Activated CD8-positive, alpha-beta memory T cell treated with anti-CD3 and anti-CD28 coated beads, Interleukin-2, amount 50 U/mL, for 1 hour (primary cell): Measurements from ENCODE around the gene OR8B4.
"Not testable (repeated sequence)": the region's sequence is repeated elsewhere in the genome, so short reads cannot be mapped to it uniquely, and the experiment has no call there.

Experiments
- DNase-seq: peaks from one replicate; pipeline ENCODE4 v3.0.0-alpha.2; 2020; ENCODE audit errors: extremely low read depth

The OR8B4 gene

DNA sequence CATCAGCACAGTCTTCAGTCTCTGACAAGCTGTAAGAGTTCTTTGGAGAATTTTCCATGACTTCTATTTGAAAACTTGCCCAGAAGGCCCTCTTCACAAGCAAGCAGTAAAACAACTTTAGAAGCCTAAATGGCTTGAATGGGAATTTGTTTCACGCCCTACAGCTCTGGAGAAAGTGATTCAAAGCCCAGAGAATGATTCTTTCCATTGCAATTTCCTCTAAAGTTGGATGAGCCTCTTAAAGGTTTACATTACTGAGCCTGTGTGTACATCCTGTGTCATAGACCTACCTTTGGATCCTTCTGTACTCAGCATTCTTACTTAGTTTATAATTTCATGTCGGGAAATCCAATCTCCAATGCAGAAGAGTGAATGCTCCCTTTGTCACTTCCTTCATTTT, 19.1 kb downstream of the OR8B4 start:
- no peak for DNase-seq

DNA sequence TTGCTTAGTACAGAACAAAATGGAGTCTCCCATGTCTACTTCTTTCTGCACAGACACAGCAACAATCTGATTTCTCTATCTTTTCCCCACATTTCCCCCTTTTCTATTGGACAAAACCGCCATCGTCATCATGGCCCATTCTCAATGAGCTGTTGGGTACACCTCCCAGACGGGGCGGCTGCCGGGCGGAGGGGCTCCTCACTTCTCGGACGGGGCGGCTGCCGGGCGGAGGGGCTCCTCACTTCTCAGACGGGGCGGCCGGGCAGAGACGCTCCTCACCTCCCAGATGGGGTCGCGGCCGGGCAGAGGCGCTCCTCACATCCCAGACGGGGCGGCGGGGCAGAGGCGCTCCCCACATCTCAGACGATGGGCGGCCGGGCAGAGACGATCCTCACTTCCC, 21.5 kb downstream of the OR8B4 start:
- DNase-seq = not testable (repeated sequence)

DNA sequence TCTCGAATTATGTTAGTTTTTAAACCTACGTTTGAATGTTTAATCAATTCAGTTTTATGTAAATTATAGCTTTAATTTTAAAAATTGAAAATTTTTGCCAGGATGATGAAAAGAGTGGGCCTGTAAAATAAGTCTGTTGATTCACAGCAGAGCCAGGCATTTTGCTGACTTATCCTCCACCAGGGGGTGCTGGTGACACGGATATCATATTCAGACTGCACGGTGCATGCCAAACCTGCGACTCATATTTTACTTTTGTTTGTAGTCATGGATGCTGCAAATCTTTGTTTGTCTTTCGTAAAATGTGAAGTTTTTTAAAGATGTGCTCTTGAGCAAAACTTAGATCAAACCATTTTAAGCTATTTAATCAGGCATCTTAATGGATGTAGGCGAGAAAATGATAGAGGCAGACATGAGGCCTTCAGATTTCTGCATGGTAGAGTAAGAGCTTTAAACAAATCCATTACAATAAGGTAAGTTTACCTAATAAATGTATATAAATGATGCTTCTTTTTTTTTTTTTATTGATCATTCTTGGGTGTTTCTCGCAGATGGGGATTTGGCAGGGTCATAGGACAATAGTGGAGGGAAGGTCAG, 22.2 kb downstream of the OR8B4 start:
- no peak for DNase-seq

DNA sequence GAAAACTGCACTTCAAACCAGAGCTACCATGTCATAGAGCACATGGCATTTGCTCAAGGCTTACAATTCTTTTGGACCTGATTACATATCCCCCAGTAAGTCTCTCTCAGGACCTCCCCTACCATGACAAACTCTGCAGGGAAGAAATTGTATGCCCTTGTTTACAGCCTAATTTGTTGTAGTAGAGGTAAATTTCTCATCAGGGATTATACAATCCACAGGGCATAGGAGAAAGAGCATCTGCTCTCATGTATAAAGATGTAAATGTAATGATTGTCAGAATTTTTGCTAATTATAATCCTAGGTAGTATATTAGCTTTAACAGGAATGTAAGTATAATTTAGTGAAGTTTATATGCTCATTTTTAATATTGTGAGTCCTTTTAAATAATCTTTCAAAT, 25.7 kb downstream of the OR8B4 start, which contains the start of gene OR8B3:
Gene OR8B3, minus strand, starts transcription at position 101 of the 400 bp plus-strand sequence. CDS start 1,673 bp downstream, outside the sequence.
- no peak for DNase-seq

DNA sequence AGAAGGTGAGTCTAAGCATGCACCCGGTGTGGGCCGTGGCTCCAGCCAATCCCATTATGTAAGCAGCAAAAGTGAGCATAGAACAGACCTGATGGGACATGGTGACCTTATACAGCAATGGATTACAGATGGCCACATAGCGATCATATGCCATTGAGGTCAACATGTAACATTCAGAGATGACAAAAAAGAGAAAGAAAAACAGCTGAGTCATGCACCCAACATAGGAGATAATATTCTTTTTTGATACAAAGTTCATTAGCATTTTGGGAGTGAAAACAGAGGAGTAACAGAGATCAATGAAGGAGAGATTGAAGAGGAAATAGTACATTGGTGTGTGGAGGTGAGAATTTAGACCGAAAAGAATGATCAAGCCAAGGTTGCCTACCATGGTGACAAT, 27.8 kb downstream of the OR8B4 start:
- DNase-seq = not testable (repeated sequence)

DNA sequence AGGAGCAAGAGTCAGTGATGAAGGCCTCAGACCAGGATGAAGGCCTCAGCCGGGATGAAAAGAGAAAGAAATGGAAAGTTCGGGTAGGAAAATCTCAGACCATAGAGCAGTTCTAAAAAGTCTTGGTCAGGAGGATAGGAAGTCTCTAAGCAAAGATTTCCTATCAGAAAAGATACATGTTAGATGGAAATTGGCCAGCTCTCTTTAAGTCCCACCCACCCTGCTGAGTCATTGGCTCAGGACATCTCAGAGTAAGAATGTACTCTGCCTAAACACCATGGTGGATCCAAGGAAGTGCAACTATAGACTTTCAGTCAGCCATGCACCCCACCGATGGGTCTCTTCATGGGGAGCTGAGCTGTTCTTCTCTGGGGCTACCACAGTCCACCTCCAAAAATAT, 30.3 kb downstream of the OR8B4 start:
- no peak for DNase-seq

DNA sequence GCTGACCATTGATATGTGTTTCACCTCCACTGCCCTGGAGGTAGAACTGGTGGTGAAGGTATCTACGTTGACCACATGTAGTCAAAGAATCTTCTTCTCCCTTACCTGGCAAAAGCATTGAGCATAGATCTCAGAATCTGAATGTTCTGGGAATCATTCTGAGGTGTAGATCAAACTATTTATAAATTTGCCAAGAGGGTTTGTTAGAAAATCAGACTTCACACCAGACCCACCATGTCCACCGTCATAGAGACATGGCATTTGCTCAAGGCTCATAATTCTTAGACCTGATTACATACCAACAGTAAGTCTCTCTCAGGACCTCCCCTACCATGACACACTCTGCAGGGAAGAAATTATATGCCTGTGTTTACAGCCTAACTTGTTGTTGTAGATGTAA, 40.3 kb downstream of the OR8B4 start, which contains the start of gene OR8B2:
Gene OR8B2, minus strand, starts transcription at position 101 of the 400 bp plus-strand sequence. CDS start 1,156 bp downstream, outside the sequence.
- DNase-seq = no peak

DNA sequence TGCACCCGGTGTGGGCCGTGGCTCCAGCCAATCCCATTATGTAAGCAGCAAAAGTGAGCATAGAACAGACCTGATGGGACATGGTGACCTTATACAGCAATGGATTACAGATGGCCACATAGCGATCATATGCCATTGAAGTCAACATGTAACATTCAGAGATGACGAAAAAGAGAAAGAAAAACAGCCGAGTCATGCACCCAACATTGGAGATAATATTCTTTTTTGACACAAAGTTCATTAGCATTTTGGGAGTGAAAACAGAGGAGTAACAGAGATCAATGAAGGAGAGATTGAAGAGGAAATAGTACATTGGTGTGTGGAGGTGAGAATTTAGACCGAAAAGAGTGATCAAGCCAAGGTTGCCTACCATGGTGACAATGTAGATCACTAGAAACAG, 41.8 kb downstream of the OR8B4 start:
- DNase-seq = not testable (repeated sequence)

DNA sequence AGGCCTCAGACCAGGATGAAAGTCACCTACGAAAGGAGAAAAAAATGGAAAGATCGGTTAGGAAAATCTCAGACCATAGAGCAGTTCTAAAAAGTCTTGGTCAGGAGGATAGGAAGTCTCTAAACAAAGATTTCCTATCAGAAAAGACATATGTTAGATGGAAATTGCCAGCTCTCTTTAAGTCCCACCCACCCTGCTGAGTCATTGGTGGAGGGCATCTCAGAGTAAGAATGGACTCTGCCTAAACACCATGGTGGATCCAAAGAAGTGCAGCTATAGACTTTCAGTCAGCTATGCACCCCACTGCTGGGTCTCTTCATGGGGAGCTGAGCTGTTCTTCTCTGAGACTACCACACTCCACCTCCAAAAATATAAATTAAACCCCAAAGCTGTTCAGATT, 44.1 kb downstream of the OR8B4 start:
- DNase-seq = no peak

DNA sequence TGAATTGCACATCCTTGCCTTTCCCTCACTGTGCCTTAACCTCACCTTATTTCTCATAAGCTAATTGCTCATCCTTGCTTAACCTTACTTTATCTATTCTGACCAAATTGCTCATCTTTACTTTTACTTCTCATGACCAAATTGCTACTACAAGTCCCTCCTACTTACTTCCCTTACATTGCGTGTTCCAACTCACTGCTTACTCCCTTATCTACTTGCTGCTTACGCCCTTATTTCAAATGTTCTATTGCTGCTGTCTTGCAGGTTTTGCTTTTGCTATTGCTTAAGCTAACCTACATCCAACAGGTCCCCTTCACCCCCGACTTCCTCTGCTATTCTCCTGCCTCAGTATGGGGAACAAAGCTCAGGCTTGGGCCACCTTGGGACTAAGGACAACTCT, 48.4 kb downstream of the OR8B4 start:
- DNase-seq = no peak
